HTR-8/SVneo (cell line): ENCODE data around the gene CORO2B.
A peak's percentile ranks its signal among the peaks of the same experiment; 100 is the strongest.

ENCODE experiments used
- DNase-seq: peaks from one replicate; pipeline ENCODE4 v3.0.0; 2011; ENCODE audit warnings: low spot score, mixed read lengths; ENCODE audit not compliant: insufficient read length
- FAIRE-seq: peaks from 2 replicates; lab custom pipeline; 2011; peaks lifted over from hg19 to GRCh38; lab: Jason Lieb, UNC

The CORO2B gene

DNA sequence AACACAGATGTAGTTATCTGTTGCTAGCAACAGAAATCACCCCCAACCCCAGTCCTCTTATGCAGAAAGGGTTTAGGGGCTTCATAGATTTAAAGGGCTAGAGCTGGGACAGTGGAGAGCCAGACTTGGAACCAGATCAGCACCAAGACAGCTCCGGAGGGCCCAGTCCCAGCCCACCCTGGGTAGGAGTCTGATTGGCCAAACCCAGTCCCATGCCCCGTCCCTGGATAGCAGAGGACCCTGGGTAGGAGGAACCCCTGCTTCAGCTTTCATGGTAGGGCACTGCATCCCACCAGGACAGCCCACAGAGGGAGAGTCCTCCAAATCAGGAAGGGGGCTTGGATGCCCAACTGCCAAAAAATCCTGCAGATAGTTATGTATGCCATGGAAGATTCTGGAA lies 103.0 kb downstream of the CORO2B start:
- no peak for FAIRE-seq
- no peak for DNase-seq

DNA sequence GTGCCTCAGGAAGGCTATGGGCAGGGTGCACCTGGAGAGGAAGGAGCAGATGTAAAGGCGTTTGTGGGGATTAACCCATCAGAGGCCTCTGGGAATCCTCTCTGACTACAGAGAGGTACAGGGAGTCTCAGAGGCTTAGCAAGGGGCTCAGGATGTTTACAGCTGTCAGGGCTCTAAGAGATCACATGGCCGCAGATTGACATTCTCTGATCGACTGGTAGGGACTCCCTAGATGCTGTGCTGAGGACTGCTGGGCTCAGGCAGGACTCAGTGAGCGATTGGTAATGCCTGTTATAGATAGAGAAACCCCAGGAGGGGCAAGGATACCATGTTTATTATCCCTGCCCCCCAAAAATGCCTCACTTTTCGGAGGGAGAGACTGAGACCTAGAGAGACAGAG lies 103.5 kb downstream of the CORO2B start:
- DNase-seq = no peak
- no peak for FAIRE-seq

DNA sequence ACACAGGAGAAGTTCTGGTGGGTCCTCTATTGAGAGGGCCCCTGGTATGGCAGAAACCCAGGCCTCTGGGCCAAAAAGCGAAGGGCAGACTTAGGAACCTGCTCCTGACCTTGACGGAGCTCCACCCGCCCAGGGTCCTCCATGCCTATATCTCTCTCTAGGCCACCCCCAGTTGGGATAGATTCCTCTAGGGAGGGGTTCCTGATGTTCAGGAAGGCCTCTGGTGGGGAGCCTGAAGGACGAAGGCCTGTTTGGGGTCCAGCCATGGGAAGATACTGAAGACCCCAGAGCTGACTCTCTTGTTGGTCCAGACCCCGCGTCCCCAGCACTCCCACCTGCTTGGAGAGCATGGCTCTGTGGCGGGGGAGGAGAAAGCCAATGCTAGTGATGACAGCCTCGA lies 104.2 kb downstream of the CORO2B start:
- DNase-seq (no peak), FAIRE-seq (no peak)

DNA sequence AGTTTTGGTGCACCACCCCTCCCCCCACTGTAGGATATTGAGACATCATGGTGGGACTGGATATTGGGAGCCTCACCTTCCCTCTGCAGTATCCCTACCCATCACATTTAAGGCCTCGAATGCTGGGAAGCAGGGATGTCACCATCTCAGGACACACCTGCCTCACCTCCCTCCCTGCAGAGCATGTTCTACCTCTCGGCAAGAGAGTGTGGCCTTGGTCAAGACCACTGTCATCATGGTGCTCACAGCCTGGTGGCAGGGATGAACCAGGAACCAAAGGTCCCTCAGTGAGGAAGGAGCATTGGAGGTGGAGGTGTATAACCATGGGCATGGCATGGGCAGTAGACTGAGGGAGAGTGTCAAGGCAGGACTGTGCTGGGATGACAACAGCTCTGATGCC lies 104.8 kb downstream of the CORO2B start:
- peak; percentile 87 for FAIRE-seq
- no peak for DNase-seq

DNA sequence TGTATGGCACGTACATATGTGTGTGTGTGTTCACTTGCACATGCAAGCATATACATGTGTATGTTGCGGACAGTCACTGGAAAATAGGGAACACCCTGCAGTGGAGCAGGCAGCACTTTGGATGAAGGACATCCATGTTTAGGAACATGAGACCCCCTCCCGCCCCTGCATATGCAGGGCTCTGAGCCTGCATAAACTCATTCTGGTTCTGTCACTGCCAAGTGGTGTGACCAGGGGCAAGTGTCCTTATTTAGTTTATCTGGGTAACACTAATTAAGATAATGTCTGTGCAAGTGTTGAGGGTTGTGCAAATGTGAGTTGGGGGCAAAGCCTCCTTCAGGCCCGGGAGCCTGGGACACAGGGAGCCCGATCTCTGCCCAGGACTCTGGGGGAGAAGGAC lies 105.7 kb downstream of the CORO2B start:
- DNase-seq (no peak), FAIRE-seq (peak; percentile 71)

DNA sequence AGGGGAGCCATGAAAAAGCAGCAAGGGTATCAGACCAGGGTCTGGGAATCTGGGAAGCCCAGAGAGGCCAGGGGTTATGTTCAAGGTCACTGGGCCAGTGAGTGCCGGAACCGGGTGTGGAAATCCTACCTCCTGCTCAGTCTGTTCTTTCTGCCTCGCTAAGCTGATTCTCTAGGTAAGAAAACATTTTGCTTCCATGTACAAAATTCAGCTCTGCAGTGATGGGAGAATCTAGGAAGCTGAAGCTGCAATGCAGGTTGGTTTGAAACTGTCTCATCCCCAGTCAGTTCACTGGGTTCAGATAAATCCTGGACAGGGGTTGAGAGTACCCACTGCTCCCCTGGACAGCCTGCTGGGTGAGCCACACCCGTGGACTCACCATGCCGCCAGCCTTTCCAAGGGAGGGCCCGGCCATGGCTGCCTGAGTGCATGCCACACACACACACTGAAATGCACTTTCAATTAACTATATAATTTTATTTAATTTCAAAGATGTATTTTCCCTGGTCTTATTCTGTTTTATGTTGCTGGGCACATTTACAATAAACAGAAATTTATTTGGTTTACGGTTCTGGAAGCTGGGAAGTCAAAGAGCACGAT lies 108.4 kb downstream of the CORO2B start:
- DNase-seq (no peak), FAIRE-seq (no peak)

DNA sequence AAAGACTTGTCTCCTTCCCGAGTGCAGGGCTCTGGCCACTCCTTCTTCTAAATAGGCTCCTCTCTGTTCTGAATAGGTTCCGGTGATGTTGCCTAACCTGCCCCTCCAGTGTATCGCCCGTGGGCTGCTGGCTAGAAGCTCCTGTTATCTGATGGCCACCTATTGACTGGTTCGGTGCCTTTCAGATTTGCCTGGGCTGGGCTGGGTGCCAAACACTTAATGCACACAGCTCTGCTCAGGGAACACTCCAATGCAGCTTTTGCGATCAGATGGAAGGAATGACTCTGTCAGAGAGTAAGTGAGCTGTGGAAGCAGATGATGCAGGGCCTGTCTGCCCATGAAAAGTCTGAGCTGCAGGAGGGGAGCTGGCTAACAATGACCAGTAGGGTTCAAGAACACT lies 112.9 kb downstream of the CORO2B start:
- FAIRE-seq = peak; percentile 46
- no peak for DNase-seq

DNA sequence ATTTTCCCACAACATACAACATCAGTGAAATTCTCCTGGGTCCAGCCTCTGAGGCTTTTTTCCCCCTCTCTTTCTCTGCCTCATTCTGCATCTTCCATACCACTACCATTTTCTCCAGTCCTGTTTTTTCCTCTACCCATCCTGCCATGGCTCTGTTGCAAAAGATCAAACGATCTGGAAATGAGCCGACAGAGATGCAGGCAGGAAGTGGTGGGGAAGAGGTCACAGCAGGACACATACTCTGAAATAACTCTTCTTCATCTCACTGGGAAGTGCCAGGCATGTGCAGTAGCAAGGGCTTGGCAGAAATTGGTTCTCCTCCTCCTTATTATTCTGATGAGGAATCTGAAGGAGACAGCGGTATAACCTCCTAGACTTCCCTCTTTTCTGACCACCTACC lies 114.3 kb downstream of the CORO2B start:
- DNase-seq = peak; percentile 43
- FAIRE-seq = peak; percentile 60

DNA sequence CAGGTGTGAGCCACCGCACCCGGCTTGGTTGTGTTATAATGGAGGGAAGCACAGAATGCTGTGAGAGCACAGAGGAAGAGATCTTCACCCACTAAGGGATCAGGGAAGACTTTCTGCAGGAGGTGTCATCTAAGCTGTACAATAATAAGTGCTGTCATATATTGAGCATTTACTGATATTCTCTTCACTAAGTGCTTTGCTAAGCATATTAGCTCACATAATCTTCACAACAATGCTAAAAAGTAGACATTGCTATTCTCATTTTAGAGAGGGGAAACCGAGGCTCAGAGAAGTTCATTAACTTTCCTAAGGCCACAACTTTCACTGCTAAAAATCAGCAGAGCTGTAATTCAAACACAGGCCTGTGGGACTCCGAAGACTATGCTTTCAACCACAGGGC lies 115.3 kb downstream of the CORO2B start:
- no peak for DNase-seq
- no peak for FAIRE-seq

DNA sequence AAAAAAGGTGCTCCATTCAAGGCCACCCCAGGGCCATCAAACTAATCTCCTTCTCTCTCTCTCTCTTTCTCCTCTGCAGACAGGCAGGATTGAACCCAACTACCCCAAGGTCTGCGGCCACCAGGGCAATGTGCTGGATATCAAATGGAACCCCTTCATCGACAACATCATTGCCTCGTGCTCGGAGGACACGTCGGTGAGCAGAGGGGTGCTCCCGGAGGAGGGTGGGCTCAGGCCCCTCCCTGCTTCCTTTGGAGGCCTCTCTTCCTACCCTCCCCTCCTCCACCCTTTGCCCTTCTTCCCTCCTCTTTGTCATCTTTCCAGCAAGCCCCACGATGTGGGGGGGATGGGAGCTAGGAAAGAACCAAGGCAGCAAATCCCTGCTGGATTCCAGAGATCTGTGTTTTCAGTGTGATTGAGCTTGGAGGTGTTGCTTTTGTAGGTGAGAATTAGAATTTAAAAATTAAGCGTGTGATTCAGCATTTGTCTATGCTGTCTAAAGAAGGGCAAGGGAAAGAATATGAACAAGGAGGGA lies 116.3 kb downstream of the CORO2B start:
- DNase-seq (no peak), FAIRE-seq (peak; percentile 16)

DNA sequence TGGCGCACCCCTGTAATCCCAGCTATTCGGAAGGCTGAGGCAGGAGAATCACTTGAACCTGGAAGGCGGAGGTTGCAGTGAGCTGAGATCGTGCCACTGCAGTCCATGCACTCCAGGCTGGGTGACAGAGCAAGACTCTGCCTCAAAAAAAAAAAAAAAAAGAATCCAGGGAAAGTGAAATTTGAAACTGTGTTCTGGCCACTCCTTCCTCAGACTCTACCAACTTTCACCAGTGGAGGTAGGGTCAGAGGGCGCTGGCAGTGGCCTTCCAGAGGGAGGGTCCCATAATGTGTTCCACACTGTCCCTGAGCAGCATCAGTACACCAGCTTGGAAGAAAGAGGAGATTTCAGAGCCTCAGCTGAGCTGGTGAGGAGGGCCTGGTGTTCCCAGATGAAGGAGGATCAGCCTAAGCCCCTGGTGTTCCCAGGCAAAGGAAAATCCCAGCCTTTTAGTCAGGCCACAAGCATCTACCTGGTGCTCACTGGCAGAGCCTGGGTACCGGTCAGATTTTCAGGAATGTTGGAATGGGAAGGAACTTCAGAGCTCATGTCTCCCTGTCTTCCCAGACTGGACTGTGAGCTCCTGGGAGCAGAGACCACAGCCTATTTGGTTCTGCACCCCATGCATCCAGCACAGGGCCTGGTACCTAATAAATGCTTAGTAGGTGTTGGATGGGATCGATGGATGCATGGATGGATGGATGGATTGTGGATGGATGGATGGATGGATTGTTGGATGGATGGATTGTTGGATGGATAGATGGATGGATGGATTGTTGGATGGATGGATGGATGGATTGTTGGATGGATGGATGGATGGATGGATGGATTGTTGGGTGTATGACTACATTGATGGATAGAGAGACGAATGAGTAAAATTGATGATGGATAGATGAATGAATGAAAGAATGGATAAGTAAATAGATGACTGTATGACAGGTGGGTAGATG lies 117.9 kb downstream of the CORO2B start:
- DNase-seq (no peak), FAIRE-seq (peak; percentile 44)

DNA sequence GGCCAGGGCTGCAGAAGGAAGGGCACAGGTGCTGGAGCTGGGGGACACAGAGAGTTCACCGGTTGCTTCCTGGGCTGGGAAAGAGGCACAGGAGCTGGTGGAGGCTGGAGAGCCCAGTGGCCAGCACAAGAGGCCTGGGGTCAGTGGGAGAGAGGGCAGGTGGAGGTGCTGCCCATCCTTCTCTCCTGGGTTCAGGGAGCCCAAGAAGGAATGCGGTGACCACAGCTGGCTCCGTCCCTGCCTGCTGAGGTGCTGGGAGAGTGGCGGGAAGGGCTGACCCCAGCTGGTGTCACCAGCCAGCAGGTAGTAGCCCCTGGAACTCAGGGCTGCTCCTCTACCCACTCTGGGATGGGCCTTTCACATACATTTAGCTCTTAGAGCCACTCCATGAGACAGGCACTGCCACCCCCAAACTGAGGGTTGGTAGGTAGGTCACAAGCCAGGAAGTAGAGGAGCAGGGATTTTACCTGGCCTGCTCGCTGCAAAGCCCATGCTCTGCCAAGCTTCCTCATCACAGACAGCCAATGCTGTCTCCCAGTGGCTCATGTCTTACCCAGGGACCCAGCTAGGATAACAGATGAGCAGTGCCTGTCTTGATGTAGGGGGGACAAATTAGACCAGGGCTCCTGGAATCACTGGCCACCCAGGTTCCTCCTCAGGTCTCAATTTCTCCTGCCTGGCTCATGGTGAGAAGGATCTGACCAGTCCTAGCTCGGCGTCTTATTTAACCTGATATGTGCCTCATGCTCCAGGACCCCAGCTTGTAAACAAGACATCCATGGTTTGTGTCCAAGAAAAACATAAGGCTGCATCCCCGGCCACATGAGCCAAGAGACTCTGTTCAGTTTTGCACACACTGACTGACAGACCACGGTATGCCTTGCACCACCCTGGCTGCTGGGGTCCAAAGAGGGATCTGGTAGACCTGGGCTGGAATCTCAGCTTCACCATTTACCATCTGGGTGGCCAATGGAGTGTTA lies 119.2 kb downstream of the CORO2B start:
- no peak for FAIRE-seq
- DNase-seq = no peak

DNA sequence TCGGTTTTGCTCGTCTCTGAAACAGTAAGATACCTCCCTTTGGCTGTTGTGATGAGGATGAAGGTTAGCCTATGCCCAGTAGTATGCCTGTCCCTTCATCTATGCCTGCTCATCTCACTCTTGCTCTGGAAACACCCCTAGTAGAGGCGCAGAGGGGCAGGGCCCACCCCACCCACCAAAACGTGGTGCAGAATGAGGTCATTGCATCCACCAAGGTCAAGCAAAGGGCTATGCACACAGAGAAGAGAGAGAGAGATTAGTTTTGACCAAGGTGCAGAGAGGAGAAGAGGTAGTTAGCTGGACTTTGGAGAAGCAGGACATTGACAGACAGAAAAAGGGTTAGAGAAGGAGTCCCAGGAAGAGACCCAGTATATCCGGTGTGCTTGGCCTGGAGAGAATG lies 119.9 kb downstream of the CORO2B start:
- no peak for FAIRE-seq
- DNase-seq = no peak

DNA sequence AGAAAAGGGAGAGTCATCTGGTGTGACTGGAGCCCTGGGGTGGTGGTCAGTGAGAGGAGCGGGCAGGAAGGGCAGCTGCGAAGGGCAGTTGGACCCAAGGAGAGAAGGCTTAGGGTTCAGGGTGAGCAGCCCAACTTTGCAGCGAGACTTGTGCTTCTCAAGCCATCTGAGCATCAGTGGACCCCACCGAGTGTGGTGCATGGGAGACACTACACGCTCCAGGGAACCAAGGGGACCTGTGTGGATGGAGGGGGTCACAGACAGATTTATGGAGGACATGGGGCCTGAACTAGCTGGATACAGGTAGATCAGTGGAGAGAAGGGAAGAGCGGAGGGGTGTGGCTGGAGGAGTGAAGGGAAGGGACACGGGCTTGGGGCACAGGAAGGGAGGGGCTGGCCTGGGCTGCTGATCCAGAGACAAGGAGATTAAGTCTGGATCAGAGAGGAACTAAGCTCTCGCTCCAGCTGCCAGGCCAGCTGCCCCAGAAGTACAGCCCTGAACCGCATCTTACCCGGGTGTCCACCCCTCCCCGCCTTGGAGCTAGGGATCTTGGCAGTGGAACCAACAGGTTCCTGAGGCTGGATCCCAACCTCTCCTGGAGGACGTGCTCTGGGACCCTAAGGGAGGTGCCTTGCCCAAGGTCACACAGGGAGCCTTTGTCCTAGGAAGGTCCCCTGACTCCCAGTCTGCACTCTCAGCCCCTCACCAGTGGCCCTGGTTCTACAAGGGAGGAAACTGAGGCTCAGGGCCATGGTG lies 120.5 kb downstream of the CORO2B start:
- DNase-seq (no peak), FAIRE-seq (no peak)

DNA sequence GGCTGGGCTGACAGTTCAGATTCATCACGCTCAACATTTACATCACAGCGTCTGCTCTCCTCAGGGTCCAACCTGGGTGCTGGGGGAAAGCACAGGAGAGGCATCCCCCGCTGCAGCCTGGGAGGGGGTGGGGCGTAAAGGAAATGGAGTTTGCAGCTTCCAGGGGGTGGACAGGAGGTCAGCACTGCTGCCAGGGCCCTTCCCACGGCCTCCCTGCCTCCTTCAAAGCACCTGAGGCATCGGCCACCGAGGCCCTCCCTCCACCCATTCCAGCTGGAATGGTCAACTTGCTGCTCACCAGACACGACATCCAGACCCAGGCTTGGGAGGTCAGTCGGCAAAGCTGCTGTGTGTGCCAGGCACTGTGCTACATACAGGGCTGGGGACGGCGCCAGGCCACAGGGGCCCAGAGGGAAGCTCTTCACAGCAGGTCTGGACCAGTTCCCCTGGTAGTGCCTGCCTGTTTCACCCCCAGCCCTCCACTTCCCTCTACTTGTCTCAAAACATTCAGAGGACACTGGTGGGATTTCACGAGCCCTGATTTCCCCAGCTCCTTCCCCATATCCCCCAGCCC lies 121.2 kb downstream of the CORO2B start:
- DNase-seq (no peak), FAIRE-seq (no peak)

DNA sequence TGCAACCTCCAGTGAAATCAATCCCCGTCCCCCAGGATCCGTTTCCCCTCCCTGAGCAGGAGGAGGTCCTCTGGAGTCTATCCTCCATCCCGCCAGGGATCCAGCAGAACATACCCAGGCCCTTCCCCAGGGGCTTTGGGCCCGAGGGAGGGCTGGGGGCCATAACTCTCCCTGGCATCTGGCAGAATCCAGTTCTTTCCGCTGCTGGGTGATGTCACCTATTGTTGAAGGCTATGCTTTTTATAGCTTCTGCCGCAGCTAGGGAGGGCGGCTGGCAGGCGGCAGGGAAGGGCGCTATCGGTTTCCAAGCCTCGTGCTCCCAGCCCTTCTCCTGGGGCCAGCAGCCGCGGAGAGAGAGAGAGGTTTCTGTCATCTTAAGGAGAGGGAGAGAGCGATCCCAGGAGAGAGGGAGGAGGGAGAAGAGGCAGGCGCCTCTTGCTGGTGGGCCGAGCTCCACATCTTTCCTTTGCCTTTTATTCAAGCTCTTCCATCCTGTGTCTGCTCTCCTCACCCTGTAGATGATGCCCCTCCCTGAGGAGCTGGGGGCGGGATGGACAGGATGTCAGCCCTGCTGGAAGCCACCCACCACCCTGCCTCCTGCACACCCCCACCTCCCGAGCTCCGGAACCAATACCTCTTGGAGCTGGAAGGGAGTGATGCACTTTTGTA lies 121.8 kb downstream of the CORO2B start:
- FAIRE-seq (no peak), DNase-seq (no peak)

DNA sequence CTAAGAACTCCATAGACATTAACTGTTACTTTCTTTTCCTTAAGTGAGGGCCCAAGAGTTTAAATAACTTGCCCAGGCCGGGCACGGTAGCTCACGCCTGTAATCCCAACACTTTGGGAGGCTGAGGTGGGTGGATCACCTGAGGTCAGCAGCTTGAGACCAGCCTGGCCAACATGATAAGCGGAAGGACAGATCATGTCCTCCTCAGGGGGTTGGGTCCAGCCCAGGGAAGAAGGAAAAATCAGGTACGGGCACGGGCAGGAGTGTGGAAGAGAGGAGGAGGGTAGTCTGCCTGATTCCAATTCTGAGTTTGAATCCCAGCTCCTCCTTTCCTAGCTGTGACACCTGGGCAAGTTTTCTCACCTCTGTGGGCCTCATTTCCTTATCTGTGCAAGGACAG lies 123.1 kb downstream of the CORO2B start:
- FAIRE-seq = no peak
- DNase-seq = no peak

DNA sequence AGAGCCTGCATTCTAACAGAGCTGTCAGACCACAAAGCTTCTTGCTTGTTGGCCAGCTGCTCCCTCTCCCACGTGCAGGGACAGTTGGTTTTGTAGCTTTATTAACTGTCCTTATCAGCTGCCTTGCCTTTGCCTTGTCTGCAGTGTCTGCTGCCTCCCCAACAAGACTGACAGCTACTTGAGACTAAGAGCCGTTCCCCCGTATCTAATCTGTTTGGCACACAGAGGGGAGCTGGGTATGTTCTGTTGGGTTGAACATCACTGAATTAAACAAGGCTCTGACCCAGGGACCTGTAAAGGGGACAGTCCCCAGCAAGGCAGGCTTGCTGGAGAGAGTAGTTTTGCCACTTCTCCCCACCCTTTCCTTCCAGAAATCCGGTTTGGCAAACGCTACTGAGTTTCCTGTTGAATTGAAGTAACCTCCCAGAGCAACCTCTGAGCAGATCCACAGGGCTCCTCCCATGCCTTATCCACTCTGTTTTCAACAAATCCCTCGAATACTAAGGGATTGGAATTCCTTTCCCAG lies 125.8 kb downstream of the CORO2B start:
- FAIRE-seq (no peak), DNase-seq (no peak)

DNA sequence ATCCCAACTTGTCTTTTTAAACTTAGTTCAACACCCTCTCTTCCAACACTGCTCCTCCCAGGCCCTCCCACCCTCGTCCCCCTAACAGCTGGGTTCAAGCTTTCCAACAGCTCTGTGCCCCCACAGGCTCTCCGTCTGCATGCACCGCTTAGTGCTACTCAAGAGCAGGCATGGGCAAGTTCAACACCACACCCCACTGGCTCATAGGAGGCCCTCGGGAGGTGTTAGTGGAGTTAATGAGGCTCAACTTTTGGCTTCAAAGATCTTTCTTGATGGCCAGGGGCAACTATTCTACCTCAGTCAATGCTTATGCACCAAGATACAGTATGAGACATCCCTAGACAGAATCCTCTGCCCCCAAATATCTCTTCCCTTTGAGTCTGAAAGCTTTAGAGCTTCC lies 127.5 kb downstream of the CORO2B start:
- no peak for DNase-seq
- FAIRE-seq = no peak
